Germinal center (tissue), 1 donor: Measurements from ENCODE around the gene UQCC3.
"Not testable (repeated sequence)": the region's sequence is repeated elsewhere in the genome, so short reads cannot be mapped to it uniquely, and the experiment has no call there.

Experiments used
- DNase-seq: peaks from one replicate; pipeline ENCODE4 v3.0.0; 2012; ENCODE audit warnings: mixed read lengths, low spot score

The UQCC3 gene

GRCh38 chr11:62703921-62704320 is 32.4 kb downstream of the UQCC3 start:
- not testable (repeated sequence) for DNase-seq

- DNase-seq, result no peak
These were observed 33.9 kb downstream of the UQCC3 start for GRCh38 chr11:62705413-62705812.

GRCh38 chr11:62705880-62706849 is 34.7 kb downstream of the UQCC3 start:
- DNase-seq, result peak; percentile 95

GRCh38 chr11:62706850-62707247 is 35.4 kb downstream of the UQCC3 start:
- DNase-seq, result no peak

- no peak for DNase-seq
These were observed 35.9 kb downstream of the UQCC3 start, which contains the start of the genes BSCL2 and GNG3 for GRCh38 chr11:62707277-62707861. TSS of gene BSCL2 (minus strand) at chr11:62707424. CDS start at chr11:62707195, 229 bp downstream. TSS of gene GNG3 (plus strand) at chr11:62707676. CDS start at chr11:62708296, 620 bp downstream.

- no peak for DNase-seq
These were observed 36.9 kb downstream of the UQCC3 start for GRCh38 chr11:62708392-62708791.

GRCh38 chr11:62708793-62709192 is 37.3 kb downstream of the UQCC3 start:
- DNase-seq, result no peak

GRCh38 chr11:62709247-62710000 is 38.0 kb downstream of the UQCC3 start:
- peak; percentile 93 for DNase-seq

GRCh38 chr11:62710001-62710345 is 38.5 kb downstream of the UQCC3 start:
- DNase-seq, result no peak

- no peak for DNase-seq
These were observed 40.9 kb downstream of the UQCC3 start for GRCh38 chr11:62712276-62712812.

GRCh38 chr11:62712861-62713260 is 41.4 kb downstream of the UQCC3 start:
- no peak for DNase-seq

- no peak for DNase-seq
These were observed 41.9 kb downstream of the UQCC3 start for GRCh38 chr11:62713343-62713742.

- DNase-seq, result no peak
These were observed 44.0 kb downstream of the UQCC3 start for GRCh38 chr11:62715150-62716130.

GRCh38 chr11:62716206-62716605 is 44.7 kb downstream of the UQCC3 start:
- DNase-seq, result no peak

- no peak for DNase-seq
These were observed 45.3 kb downstream of the UQCC3 start for GRCh38 chr11:62716816-62717215.

- no peak for DNase-seq
These were observed 48.0 kb downstream of the UQCC3 start for GRCh38 chr11:62719302-62719978.

GRCh38 chr11:62721994-62722393 is 50.5 kb downstream of the UQCC3 start:
- DNase-seq, result no peak
